ENCODE data around the gene USP31.

DNA sequence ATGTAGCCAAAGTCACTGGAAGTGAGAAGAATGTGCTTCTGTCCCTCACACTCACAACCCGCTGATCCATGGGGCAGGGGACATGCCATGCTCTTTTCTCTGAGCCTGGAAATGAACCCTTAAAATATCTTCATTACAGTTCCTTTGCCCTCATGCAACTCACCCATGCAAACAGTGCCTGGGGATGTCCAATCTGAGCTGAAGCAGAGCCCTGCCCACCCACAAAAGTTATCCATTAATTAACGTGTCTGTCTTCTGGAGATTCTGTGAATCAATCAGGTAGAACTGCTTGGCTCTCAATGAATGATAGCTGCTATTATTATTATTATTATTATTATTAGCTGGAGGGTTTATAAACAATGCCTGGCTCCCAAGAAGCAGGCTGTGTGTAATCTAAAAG, 133.7 kb downstream of the USP31 start:
- TF ChIP-seq EZH2 (IDR thresholded peaks at IDR 0.05; ENCODE audit: low read depth, low read length, severe bottlenecking), result no peak
- no peak for TF ChIP-seq YY1 (IDR thresholded peaks at IDR 0.05; ENCODE audit: low read depth, low read length)
- TF ChIP-seq, protein P1, sequence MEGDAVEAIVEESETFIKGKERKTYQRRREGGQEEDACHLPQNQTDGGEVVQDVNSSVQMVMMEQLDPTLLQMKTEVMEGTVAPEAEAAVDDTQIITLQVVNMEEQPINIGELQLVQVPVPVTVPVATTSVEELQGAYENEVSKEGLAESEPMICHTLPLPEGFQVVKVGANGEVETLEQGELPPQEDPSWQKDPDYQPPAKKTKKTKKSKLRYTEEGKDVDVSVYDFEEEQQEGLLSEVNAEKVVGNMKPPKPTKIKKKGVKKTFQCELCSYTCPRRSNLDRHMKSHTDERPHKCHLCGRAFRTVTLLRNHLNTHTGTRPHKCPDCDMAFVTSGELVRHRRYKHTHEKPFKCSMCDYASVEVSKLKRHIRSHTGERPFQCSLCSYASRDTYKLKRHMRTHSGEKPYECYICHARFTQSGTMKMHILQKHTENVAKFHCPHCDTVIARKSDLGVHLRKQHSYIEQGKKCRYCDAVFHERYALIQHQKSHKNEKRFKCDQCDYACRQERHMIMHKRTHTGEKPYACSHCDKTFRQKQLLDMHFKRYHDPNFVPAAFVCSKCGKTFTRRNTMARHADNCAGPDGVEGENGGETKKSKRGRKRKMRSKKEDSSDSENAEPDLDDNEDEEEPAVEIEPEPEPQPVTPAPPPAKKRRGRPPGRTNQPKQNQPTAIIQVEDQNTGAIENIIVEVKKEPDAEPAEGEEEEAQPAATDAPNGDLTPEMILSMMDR (IDR thresholded peaks at IDR 0.05; ENCODE audit: control extremely low read depth in 1 of 3, insufficient read depth in 1 of 3, low read depth in 1 of 3, low read length in 3 of 3), result no peak
- no peak for TF ChIP-seq RAD21 (IDR thresholded peaks at IDR 0.05 in 1 of 2, conservative IDR thresholded peaks at IDR 0.05 in 1 of 2; ENCODE audit: low read depth in 2 of 2, low read length in 2 of 2)
- no peak for TF ChIP-seq TEAD4 (IDR thresholded peaks at IDR 0.05; ENCODE audit: low read depth, low read length)
- TF ChIP-seq SUZ12 (IDR thresholded peaks at IDR 0.05; ENCODE audit: low read length), result no peak
- no peak for TF ChIP-seq SIN3A (conservative IDR thresholded peaks at IDR 0.05 in 1 of 2, IDR thresholded peaks at IDR 0.05 in 1 of 2; ENCODE audit: low read depth in 1 of 2, low read length in 2 of 2)
- no peak for TF ChIP-seq POLR2A (IDR thresholded peaks at IDR 0.05; ENCODE audit: control extremely low read depth in 1 of 2, low read depth in 2 of 2, low read length in 2 of 2)
- TF ChIP-seq SAP30 (IDR thresholded peaks at IDR 0.05; ENCODE audit: insufficient read depth, insufficient replicate concordance, low read length), result no peak
- no peak for TF ChIP-seq GABPA (IDR thresholded peaks at IDR 0.05; ENCODE audit: borderline replicate concordance, insufficient read depth, low read length)
- TF ChIP-seq POLR2AphosphoS5 (IDR thresholded peaks at IDR 0.05; ENCODE audit: low read depth, low read length), result no peak
- TF ChIP-seq EP300 (IDR thresholded peaks at IDR 0.05; ENCODE audit: borderline replicate concordance in 1 of 2, low read depth in 2 of 2, low read length in 2 of 2), result no peak
